Measurements from ENCODE around the gene ACOT12.

ACOT12 gene

DNA sequence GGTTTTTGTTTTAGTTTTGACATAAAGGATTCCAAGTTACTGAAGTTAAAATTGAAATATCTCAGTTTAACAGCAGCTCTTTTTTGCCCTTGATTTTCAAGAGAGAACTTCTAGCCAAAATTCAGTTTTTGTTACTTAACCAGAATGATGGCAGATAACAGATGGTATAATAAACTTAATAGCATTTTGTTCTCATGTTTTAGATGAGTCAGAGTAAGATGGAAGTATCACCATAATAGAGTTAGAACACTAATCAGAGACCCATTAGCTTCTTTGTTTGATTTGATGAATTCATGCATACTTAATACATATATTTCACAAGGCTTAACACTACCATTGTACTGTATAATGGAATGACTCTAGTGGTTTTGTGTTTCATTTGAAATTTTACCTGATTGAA, 80.7 kb downstream of the ACOT12 start:
- no peak overlapping the region for H3K4me3 ChIP-seq
- TF ChIP-seq CTCF (IDR thresholded peaks at IDR 0.05), result no peak
- H3K27ac ChIP-seq, result no peak overlapping the region
- no peak for DNase-seq (ENCODE audit: low spot score)

- DNase-seq (ENCODE audit: low spot score), result no peak
- TF ChIP-seq CTCF (IDR thresholded peaks at IDR 0.05), result no peak
- Histone ChIP-seq H3K4me3 (no peak overlapping the region), H3K27ac (no peak overlapping the region)
Measured at GRCh38 chr5:81310402-81311063, 83.4 kb downstream of the ACOT12 start.

DNA sequence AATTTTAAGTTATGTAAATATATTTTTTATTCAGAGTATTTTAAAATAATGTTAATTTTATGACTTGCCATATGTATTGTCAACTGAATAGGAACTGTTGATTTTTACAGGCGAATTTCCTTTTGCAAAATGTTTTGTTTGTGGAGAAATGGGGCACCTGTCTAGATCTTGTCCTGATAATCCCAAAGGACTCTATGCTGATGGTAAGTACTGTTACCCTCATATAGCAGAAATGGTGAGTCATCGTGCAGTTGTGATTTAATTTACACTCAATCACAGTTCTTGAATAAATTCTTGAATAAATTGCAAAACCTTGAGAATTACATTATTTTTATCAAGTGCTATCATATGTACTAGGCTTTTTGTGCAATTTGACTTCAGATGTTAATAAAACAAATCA, 85.1 kb downstream of the ACOT12 start:
- Histone ChIP-seq H3K4me3 (no peak overlapping the region), H3K27ac (no peak overlapping the region)
- no peak for DNase-seq (ENCODE audit: low spot score)
- no peak for TF ChIP-seq CTCF (IDR thresholded peaks at IDR 0.05)

- Histone ChIP-seq H3K4me3 (no peak overlapping the region), H3K27ac (no peak overlapping the region)
- TF ChIP-seq CTCF (IDR thresholded peaks at IDR 0.05), result no peak
- DNase-seq (ENCODE audit: low spot score), result no peak
Measured at GRCh38 chr5:81305785-81306184, 88.1 kb downstream of the ACOT12 start.

GRCh38 chr5:81303563-81303962, 90.4 kb downstream of the ACOT12 start:
- Histone ChIP-seq H3K4me3 (no peak overlapping the region), H3K27ac (no peak overlapping the region)
- no peak for TF ChIP-seq CTCF (IDR thresholded peaks at IDR 0.05)
- DNase-seq (ENCODE audit: low spot score), result no peak

- no peak for DNase-seq (ENCODE audit: low spot score)
- peak overlapping the region; percentile 98 for H3K4me3 ChIP-seq
- H3K27ac ChIP-seq, result no peak overlapping the region
- no peak for TF ChIP-seq CTCF (IDR thresholded peaks at IDR 0.05)
Measured at GRCh38 chr5:81302596-81302995, 91.3 kb downstream of the ACOT12 start.

- TF ChIP-seq CTCF (IDR thresholded peaks at IDR 0.05), result no peak
- peak; percentile 93 for DNase-seq (ENCODE audit: low spot score)
- Histone ChIP-seq H3K27ac (peak within 1 kb of the TSS; percentile 78 to 97), H3K4me3 (peak within 1 kb of the TSS; percentile 98)
Measured at GRCh38 chr5:81301271-81302015, 92.5 kb downstream of the ACOT12 start, which contains the start of gene ZCCHC9. Gene ZCCHC9, plus strand, starts transcription at chr5:81301587. Its CDS starts 3,171 bp downstream, at chr5:81304758.
